Parathyroid adenoma (tissue), 2 donors: ENCODE data around the gene LGI2.
"Not testable (repeated sequence)": the region's sequence is repeated elsewhere in the genome, so short reads cannot be mapped to it uniquely, and the experiment has no call there.

Experiments
- H2AFZ ChIP-seq: fragments of 300-600 bp; sonication (generic); one replicate; pipeline ENCODE4 v1.7.0; 2017; ENCODE audit warnings: antibody characterized with exemption, mild to moderate bottlenecking
- H3K27ac ChIP-seq: fragments of 300-600 bp; sonication (generic); one replicate; pipeline ENCODE4 v1.7.0; 2017
- H3K27me3 ChIP-seq: fragments of 300-600 bp; sonication (generic); one replicate; pipeline ENCODE4 v1.7.0; 2017; ENCODE audit warnings: low read length; ENCODE audit not compliant: control insufficient read depth, insufficient read depth
- H3K36me3 ChIP-seq: fragments of 300-600 bp; sonication (generic); one replicate; pipeline ENCODE4 v1.7.0; 2017; ENCODE audit warnings: low read length; ENCODE audit not compliant: control insufficient read depth, insufficient read depth
- H3K4me1 ChIP-seq: fragments of 300-600 bp; sonication (generic); one replicate; pipeline ENCODE4 v1.7.0; 2017; ENCODE audit warnings: control low read depth
- H3K4me2 ChIP-seq: fragments of 300-600 bp; sonication (generic); one replicate; pipeline ENCODE4 v1.7.0; 2017; ENCODE audit warnings: low read length
- H3K4me3 ChIP-seq: fragments of 300-600 bp; sonication (generic); one replicate; pipeline ENCODE4 v1.7.0; 2017; ENCODE audit warnings: low read depth, low read length
- H3K79me2 ChIP-seq: fragments of 300-600 bp; sonication (generic); one replicate; pipeline ENCODE4 v1.7.0; 2017; ENCODE audit warnings: control low read depth
- H3K9ac ChIP-seq: fragments of 300-600 bp; sonication (generic); one replicate; pipeline ENCODE4 v1.7.0; 2017; ENCODE audit warnings: mild to moderate bottlenecking
- H3K9me3 ChIP-seq: fragments of 300-600 bp; sonication (generic); one replicate; pipeline ENCODE4 v1.7.0; 2017; ENCODE audit warnings: low read length; ENCODE audit not compliant: control insufficient read depth
- TF ChIP-seq, protein P1 (sequence below): fragments of 300-600 bp; sonication (generic); IDR thresholded peaks from one replicate; pipeline ENCODE4 v1.7.0; 2017; ENCODE audit warnings: antibody characterized with exemption, mild to moderate bottlenecking
- donor health status: primary hyperparathyroidism.

Gene LGI2

DNA sequence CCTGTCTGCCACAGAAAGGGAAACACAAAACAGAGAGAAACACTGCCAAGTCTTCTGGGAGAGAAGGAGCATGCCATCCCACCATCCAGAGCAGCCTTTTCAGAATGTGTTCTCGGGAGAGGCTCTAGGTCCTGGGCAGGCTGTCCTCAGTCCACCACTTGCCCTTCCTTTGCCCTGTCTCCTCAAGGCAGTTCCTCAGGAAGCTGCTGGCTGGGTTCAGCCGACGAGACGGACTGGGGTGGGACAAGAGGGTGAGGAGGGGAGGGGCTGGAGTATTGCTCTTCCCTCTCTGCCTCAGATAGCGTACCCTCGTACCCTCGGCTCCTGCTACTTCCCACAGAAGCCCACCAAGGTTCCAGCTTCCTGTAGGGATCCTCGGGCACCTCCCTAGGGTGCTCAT is 26.6 kb upstream of the LGI2 start:
- Histone ChIP-seq H3K36me3 (no peaks in the 10 kb centered on the region), H3K4me1 (no peaks in the 10 kb centered on the region), H3K27ac (no peak overlapping the region), H3K79me2 (no peaks in the 10 kb centered on the region), H3K4me2 (no peak overlapping the region), H3K9ac (no peak overlapping the region), H2AFZ (no peak overlapping the region), H3K9me3 (no peaks in the 10 kb centered on the region), H3K4me3 (no peak overlapping the region), H3K27me3 (no peaks in the 10 kb centered on the region)
- TF ChIP-seq, protein P1, sequence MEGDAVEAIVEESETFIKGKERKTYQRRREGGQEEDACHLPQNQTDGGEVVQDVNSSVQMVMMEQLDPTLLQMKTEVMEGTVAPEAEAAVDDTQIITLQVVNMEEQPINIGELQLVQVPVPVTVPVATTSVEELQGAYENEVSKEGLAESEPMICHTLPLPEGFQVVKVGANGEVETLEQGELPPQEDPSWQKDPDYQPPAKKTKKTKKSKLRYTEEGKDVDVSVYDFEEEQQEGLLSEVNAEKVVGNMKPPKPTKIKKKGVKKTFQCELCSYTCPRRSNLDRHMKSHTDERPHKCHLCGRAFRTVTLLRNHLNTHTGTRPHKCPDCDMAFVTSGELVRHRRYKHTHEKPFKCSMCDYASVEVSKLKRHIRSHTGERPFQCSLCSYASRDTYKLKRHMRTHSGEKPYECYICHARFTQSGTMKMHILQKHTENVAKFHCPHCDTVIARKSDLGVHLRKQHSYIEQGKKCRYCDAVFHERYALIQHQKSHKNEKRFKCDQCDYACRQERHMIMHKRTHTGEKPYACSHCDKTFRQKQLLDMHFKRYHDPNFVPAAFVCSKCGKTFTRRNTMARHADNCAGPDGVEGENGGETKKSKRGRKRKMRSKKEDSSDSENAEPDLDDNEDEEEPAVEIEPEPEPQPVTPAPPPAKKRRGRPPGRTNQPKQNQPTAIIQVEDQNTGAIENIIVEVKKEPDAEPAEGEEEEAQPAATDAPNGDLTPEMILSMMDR = no peak

GRCh38 chr4:25052037-25052436 is 21.3 kb upstream of the LGI2 start:
- not testable (repeated sequence) for H2AFZ ChIP-seq, H3K4me2 ChIP-seq, H3K36me3 ChIP-seq, H3K9me3 ChIP-seq, H3K79me2 ChIP-seq, H3K27ac ChIP-seq, H3K9ac ChIP-seq, H3K4me3 ChIP-seq, H3K27me3 ChIP-seq, H3K4me1 ChIP-seq

DNA sequence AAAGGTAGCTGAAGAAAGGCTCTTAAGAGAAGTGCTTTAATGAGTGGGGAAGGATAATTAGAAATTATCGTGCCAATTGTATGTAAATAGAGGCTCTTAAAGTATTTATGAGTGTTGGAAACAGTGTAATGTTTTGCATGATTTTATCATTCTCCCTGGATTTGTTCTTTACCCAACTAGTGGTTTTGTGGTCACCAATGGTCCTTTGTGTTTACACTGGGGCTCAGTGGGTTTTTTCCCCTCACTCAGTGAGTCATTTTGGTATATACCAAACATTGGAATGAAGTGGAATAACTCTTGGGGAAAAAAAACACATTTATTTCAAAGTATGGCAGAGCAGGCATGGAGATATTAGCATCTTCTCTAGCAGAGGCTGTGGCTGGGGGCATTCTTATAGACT is 20.8 kb upstream of the LGI2 start:
- no peak overlapping the region for H3K4me3 ChIP-seq
- no peaks in the 10 kb centered on the region for H3K36me3 ChIP-seq
- H2AFZ ChIP-seq = no peak overlapping the region
- H3K9ac ChIP-seq = no peak overlapping the region
- H3K4me2 ChIP-seq = no peak overlapping the region
- no peaks in the 10 kb centered on the region for H3K4me1 ChIP-seq
- H3K27me3 ChIP-seq = no peaks in the 10 kb centered on the region
- no peak overlapping the region for H3K27ac ChIP-seq
- H3K9me3 ChIP-seq = no peaks in the 10 kb centered on the region
- TF ChIP-seq, protein P1 = no peak
- no peaks in the 10 kb centered on the region for H3K79me2 ChIP-seq

- H3K79me2 ChIP-seq = no peaks in the 10 kb centered on the region
- H3K36me3 ChIP-seq = no peaks in the 10 kb centered on the region
- no peak overlapping the region for H3K27ac ChIP-seq
- no peak overlapping the region for H3K4me2 ChIP-seq
- TF ChIP-seq, protein P1 = no peak
- no peak overlapping the region for H2AFZ ChIP-seq
- H3K4me1 ChIP-seq = no peaks in the 10 kb centered on the region
- H3K9ac ChIP-seq = no peak overlapping the region
- H3K4me3 ChIP-seq = no peak overlapping the region
- H3K9me3 ChIP-seq = no peaks in the 10 kb centered on the region
- H3K27me3 ChIP-seq = no peaks in the 10 kb centered on the region
Observed at GRCh38 chr4:25050370-25051078, 19.8 kb upstream of the LGI2 start.

DNA sequence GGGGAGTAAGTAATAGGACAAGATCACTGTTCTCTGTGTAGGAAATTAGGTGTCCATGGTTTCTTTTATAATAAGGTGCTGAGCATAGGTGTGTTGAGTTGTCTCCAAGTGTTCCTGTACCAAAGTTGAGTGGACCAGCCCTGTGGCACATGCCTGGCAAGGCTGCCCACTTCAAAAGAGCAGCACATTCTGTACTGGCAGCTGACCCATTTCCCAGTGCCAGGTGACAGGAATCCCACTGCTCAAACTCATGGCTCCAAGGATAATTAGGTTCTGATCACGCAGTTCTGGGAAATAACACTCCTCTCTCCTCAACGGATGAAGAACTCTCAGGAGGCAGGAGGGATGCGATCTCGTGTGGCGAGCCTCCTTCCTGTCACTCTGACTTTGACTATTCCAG is 12.8 kb upstream of the LGI2 start:
- Histone ChIP-seq H3K4me2 (no peak overlapping the region), H3K79me2 (no peaks in the 10 kb centered on the region), H3K9me3 (no peaks in the 10 kb centered on the region), H3K4me3 (no peak overlapping the region), H3K27me3 (no peaks in the 10 kb centered on the region), H3K27ac (no peak overlapping the region), H2AFZ (no peak overlapping the region), H3K9ac (no peak overlapping the region), H3K4me1 (no peaks in the 10 kb centered on the region), H3K36me3 (no peaks in the 10 kb centered on the region)
- TF ChIP-seq, protein P1 = no peak
